CD4-positive, alpha-beta T cell treated with Interleukin-17A for 1 hour (primary cell): Measurements from ENCODE around the gene PRPH.
A peak's percentile ranks its signal among the peaks of the same experiment; 100 is the strongest.

ENCODE experiments used
- DNase-seq: peaks from one replicate; pipeline ENCODE4 v3.0.0-alpha.2; 2020

PRPH gene

DNA sequence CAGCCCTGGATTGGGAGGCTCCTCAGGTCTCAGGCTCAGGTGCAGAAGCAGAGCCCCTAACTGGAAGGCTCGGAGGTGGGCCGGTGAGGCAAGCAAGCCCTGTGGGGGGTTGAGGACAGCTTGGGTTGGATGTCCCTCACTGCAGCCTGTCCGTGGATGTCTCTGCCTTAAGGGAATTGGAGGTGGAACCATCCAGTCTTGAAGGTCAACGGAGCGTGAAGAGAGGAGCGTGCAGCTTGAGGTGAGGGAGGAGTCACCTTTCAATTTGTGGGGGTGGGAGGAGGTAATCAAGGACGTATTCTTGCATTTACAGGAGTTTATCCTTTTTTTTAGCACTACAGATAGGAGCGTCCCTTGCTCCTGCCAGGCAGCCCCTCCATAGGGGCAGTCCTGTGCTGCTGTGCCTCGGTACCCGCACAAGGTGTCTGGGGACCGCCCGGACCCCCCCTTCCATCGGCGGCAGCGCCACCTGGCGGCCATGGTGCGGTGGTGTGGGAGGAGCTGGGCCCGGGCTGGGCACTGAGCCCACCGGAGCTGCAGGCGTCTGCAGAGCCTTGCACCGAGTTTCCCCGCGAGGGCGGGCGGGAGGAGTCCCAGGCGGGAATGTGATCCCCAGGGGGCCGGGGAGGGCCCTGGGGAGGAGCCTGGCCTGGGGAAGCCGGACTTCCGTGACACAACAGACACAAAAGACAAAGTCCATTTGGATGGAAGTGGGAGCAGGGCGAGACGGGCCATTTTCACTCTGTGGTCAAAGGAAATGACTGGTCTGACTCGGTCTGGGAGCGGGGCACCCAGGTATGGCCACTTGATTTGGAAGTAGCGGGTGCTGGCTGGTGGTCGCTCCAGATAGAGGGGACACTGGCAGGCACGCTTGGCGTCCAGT lies 52.6 kb downstream of the PRPH start:
- DNase-seq = peak; percentile 80
